Measurements from ENCODE around the gene LHX6.

DNA sequence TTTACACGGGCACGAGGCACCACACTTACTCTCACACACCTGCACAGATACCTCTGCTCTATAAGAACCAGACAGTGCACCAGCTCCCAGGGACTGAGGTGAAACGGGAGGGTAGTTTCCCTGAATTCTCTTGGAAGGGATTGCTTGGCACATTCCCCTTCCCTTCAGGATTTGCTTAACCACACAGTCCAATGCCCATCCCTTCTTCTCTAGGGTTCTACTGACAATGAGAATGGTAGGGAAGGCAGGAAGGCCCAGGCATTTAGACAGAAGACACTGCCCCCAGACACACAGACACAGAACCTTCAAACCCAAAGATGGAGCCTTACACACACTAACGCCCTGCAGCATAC lies 704 bp upstream of the LHX6 start:
- TF ChIP-seq, protein P1, sequence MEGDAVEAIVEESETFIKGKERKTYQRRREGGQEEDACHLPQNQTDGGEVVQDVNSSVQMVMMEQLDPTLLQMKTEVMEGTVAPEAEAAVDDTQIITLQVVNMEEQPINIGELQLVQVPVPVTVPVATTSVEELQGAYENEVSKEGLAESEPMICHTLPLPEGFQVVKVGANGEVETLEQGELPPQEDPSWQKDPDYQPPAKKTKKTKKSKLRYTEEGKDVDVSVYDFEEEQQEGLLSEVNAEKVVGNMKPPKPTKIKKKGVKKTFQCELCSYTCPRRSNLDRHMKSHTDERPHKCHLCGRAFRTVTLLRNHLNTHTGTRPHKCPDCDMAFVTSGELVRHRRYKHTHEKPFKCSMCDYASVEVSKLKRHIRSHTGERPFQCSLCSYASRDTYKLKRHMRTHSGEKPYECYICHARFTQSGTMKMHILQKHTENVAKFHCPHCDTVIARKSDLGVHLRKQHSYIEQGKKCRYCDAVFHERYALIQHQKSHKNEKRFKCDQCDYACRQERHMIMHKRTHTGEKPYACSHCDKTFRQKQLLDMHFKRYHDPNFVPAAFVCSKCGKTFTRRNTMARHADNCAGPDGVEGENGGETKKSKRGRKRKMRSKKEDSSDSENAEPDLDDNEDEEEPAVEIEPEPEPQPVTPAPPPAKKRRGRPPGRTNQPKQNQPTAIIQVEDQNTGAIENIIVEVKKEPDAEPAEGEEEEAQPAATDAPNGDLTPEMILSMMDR (conservative IDR thresholded peaks at IDR 0.05 in 1 of 2, IDR thresholded peaks at IDR 0.05 in 1 of 2; ENCODE audit: low read depth in 1 of 2, low read length in 2 of 2) = no peak
- peak; percentile 64 for TF ChIP-seq EZH2 (IDR thresholded peaks at IDR 0.05; ENCODE audit: low read length, missing control alignments)

All from fibroblast of lung (primary cell).